Right atrium auricular region (tissue), 2 donors: ENCODE measurements around the gene IL1R2. TPM values are rescaled to one million over a fixed set of nuclear protein-coding genes. Genes with fewer than 3 reads are reported as not detected.
"Not testable (repeated sequence)": the region's sequence is repeated elsewhere in the genome, so short reads cannot be mapped to it uniquely, and the experiment has no call there.

ENCODE experiments used
- DNase-seq: peaks from one replicate; pipeline ENCODE4 v3.0.0-alpha.2; 2019; ENCODE audit warnings: low spot score
- H3K27ac ChIP-seq, 2 donors: fragments of 200-600 bp; sonication (generic); 1 replicate in 1 of 2; 2 replicates in 1 of 2; pipeline ENCODE4 v1.5.1; 2016 to 2019
- H3K27me3 ChIP-seq, 2 donors: fragments of 200-600 bp; sonication (generic); one replicate each; pipeline versions ENCODE4 v1.5.1 to v1.6.0; 2017 to 2019
- H3K36me3 ChIP-seq: fragments of 200-600 bp; sonication (generic); one replicate; pipeline ENCODE4 v1.5.1; 2016
- H3K4me1 ChIP-seq, 2 donors: fragments of 200-600 bp; sonication (generic); one replicate each; pipeline versions ENCODE4 v1.5.1 to v1.6.0; 2017 to 2019
- H3K4me3 ChIP-seq, 2 donors: fragments of 200-600 bp; sonication (generic); 1 replicate in 1 of 2; 2 replicates in 1 of 2; pipeline ENCODE4 v1.5.1; 2017 to 2019; ENCODE audit warnings: mild to moderate bottlenecking in 1 of 2, moderate library complexity in 1 of 2
- H3K9me3 ChIP-seq, 2 donors: fragments of 200-600 bp; sonication (generic); one replicate each; pipeline ENCODE4 v1.5.1; 2019
- CTCF ChIP-seq, 2 donors: fragments of 200-600 bp; sonication (generic); IDR thresholded peaks; one replicate each; pipeline ENCODE4 v1.5.1; 2019; ENCODE audit warnings: antibody characterized with exemption in 2 of 2
- total RNA-seq, 2 donors: library from RNA; depleted of rRNA; stranded (reverse); fragments of >200 nt; gene quantifications; one replicate each; pipeline ENCODE4 v1.1.0, GENCODE V29; 2016

Gene IL1R2
- total RNA-seq, 2 donors from 2014 or later: 2.8 to 16.1 TPM

GRCh38 chr2:102066554-102066953, 74.8 kb downstream of the IL1R2 start:
- H3K4me3 ChIP-seq: no peak overlapping the region
- H3K27ac ChIP-seq: no peak overlapping the region
- no peak for DNase-seq
- no peaks in the 10 kb centered on the region for H3K27me3 ChIP-seq
- no peaks in the 10 kb centered on the region for H3K36me3 ChIP-seq
- no peaks in the 10 kb centered on the region for H3K9me3 ChIP-seq
- H3K4me1 ChIP-seq: peaks cover 0 to 72% of the 10 kb centered on the region in 2 donors
- no peak for TF ChIP-seq CTCF (IDR thresholded peaks at IDR 0.05)

GRCh38 chr2:102068126-102068525, 76.4 kb downstream of the IL1R2 start:
- H3K4me1 ChIP-seq: peaks cover 0 to 56% of the 10 kb centered on the region in 2 donors
- H3K4me3 ChIP-seq, H3K27ac ChIP-seq, DNase-seq, H3K27me3 ChIP-seq, H3K9me3 ChIP-seq, H3K36me3 ChIP-seq: not testable (repeated sequence)

- Histone ChIP-seq H3K27me3 (no peaks in the 10 kb centered on the region), H3K4me3 (no peak overlapping the region), H3K4me1 (peaks cover 0 to 43% of the 10 kb centered on the region in 2 donors), H3K36me3 (no peaks in the 10 kb centered on the region), H3K27ac (peak overlapping the region; percentile 74 to 77), H3K9me3 (no peaks in the 10 kb centered on the region)
- DNase-seq: peak; percentile 50
- no peak for TF ChIP-seq CTCF (IDR thresholded peaks at IDR 0.05)
These were observed 77.7 kb downstream of the IL1R2 start for GRCh38 chr2:102069311-102069974.

DNA sequence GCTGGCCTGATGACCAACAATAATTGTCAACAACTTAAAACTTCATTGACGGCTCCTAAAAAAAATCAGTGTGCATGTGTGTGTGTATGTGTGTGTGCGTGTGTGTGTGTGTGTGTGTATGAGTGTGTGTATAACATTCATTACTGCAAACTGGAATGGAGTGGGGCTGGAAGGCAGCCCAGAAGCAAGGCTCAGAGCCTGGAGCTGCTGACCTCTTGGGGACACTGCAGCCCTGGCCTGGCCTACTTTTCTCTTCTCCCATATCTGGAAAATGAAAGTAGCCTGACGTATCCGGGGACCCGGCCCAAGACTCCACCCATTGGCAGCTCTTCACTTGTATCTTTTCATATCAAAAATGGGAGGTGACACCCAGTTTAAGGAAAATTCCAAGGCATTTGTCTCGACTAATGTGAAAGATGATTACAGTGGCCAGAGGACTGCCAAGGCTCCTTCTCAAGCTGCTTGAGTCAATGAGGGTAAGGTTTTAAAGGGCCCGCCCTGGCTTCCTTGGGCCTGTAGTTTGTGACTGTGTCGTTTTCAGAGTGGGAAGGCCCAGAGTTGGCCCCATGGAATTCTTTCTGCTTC, 78.4 kb downstream of the IL1R2 start:
- TF ChIP-seq CTCF (IDR thresholded peaks at IDR 0.05): peak in 1 of 2 donors; percentile 31
- Histone ChIP-seq H3K36me3 (no peaks in the 10 kb centered on the region), H3K4me3 (no peak overlapping the region), H3K27ac (peak overlapping the region; percentile 74 to 77), H3K27me3 (no peaks in the 10 kb centered on the region), H3K9me3 (no peaks in the 10 kb centered on the region), H3K4me1 (peaks cover 0 to 36% of the 10 kb centered on the region in 2 donors)
- DNase-seq: peak; percentile 97

GRCh38 chr2:102072741-102073140, 81.0 kb downstream of the IL1R2 start:
- TF ChIP-seq CTCF (IDR thresholded peaks at IDR 0.05): no peak
- Histone ChIP-seq H3K27ac (no peak overlapping the region), H3K4me1 (peaks cover 0 to 24% of the 10 kb centered on the region in 2 donors), H3K27me3 (no peaks in the 10 kb centered on the region), H3K4me3 (no peak overlapping the region), H3K9me3 (no peaks in the 10 kb centered on the region), H3K36me3 (no peaks in the 10 kb centered on the region)
- DNase-seq: no peak

DNA sequence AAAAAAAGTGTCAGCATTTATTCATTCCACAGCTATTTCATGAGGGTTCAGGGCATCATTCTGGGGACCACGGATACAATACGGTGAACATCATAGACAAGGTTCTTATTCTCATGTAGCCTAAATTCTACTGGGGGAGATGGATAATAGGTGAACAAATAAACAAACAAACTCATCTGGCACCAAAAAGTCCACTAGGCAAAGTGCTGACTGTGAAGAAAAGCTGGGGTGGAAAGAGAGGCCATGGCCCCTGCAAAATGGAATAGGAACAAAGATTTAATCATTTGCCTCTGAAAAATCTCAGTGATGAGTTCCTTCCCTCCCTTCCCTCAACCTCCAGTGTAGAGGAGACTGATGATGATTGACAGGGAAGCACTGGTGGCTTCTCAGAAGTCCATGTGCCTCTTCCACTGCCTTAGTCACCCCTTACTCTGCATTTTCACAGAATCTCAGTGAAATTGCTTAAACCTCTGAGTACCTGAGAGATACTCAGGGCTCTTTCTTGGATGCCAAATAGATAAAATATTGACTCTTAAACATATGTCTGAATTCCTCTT, 81.5 kb downstream of the IL1R2 start:
- Histone ChIP-seq H3K36me3 (no peaks in the 10 kb centered on the region), H3K4me1 (peaks cover 0 to 24% of the 10 kb centered on the region in 2 donors), H3K4me3 (no peak overlapping the region), H3K27ac (no peak overlapping the region), H3K27me3 (no peaks in the 10 kb centered on the region), H3K9me3 (no peaks in the 10 kb centered on the region)
- DNase-seq: no peak
- TF ChIP-seq CTCF (IDR thresholded peaks at IDR 0.05): no peak
